ENCODE measurements around the gene VPS37C. TPM values are rescaled to one million over a fixed set of nuclear protein-coding genes. Genes with fewer than 3 reads are reported as not detected.

The VPS37C gene
- total RNA-seq, 1 donor from 2014 or later, result 11.6 TPM

DNA sequence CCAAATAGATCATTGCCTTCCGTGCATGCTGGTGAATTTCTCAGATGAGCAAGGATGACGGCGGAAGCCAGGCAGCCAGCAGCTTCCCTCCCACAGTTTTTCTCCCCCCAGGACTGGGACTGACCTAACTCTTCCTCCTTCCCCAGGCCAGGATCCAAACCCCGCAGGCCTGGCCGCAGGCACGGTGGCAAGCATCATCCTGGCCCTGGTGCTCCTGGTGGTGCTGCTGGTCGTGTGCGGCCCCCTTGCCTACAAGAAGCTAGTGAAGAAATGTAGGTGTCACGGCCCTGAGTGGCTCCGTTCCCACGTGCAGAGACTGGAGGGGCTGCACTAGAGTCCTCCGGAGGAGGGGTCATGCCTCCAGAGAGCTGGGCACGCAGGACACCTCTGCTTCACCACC, 38.5 kb downstream of the VPS37C start:
- H3K27me3 Mint-ChIP-seq (ENCODE audit: insufficient read depth), result no peaks in the 10 kb centered on the region
- H3K36me3 Mint-ChIP-seq (ENCODE audit: low read depth), result peaks cover 79% of the 10 kb centered on the region
- no peak overlapping the region for H3K4me3 Mint-ChIP-seq
- no peaks in the 10 kb centered on the region for H3K9me3 Mint-ChIP-seq
- peaks cover 38% of the 10 kb centered on the region for H3K4me1 Mint-ChIP-seq (ENCODE audit: low read depth)
- no peak for DNase-seq (ENCODE audit: low spot score)
- intact Hi-C loops (cut with micrococcal nuclease), result no loop called here
- peak overlapping the region; percentile 45 for H3K27ac Mint-ChIP-seq

DNA sequence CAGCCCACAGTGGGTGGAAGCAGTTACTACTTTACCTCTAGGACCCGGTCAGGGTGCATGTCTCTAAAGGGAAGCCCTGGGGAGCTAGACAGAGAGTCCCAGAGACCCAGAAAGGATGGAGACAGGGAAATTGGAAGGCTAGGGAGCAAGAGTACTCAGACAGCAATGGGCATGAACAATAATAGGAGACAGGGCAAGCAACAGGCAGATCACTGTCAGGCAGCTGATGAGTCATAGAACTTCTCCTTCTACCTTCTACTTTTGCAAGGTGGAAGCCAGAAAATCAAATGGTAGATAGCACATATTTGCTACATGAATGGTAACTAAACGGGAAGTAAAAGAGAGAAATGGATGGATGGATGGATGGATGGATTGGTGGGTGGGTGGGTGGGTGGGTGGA, 39.3 kb downstream of the VPS37C start:
- H3K4me3 Mint-ChIP-seq, result no peak overlapping the region
- no peaks in the 10 kb centered on the region for H3K27me3 Mint-ChIP-seq (ENCODE audit: insufficient read depth)
- peaks cover 74% of the 10 kb centered on the region for H3K36me3 Mint-ChIP-seq (ENCODE audit: low read depth)
- H3K4me1 Mint-ChIP-seq (ENCODE audit: low read depth), result peaks cover 42% of the 10 kb centered on the region
- peak overlapping the region; percentile 82 for H3K27ac Mint-ChIP-seq
- no peak for DNase-seq (ENCODE audit: low spot score)
- no peaks in the 10 kb centered on the region for H3K9me3 Mint-ChIP-seq
- intact Hi-C loops (cut with micrococcal nuclease), result no loop called here

DNA sequence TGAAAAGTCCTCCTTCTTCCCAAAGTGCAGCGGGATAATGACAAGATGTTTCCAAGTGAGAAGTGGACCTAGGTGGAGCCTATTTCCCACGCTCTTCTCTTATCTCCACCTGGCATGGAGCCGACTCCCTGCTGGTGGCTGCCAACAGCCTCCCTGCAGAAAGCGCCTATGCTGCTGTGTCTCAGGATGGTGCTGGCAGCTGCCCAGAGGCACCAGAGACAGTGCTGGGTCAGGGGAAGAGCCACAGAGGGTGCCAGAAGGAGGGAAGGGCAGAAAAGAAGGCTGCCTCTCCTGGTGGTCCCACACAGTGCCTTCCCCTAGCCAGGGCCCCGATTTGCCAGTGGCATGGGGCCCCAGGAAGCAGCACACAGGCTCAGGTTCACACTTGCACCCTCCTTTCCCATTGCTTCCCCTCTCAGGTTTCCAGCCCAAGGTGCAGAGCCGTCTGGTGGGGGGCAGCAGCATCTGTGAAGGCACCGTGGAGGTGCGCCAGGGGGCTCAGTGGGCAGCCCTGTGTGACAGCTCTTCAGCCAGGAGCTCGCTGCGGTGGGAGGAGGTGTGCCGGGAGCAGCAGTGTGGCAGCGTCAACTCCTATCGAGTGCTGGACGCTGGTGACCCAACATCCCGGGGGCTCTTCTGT, 39.9 kb downstream of the VPS37C start:
- Mint-ChIP-seq H3K4me3 (no peak overlapping the region), H3K27ac (peak overlapping the region; percentile 57), H3K4me1 (ENCODE audit: low read depth) (peaks cover 48% of the 10 kb centered on the region), H3K36me3 (ENCODE audit: low read depth) (peaks cover 74% of the 10 kb centered on the region), H3K27me3 (ENCODE audit: insufficient read depth) (no peaks in the 10 kb centered on the region), H3K9me3 (peaks cover 6% of the 10 kb centered on the region)
- intact Hi-C loops (cut with micrococcal nuclease), result no loop called here
- no peak for DNase-seq (ENCODE audit: low spot score)

DNA sequence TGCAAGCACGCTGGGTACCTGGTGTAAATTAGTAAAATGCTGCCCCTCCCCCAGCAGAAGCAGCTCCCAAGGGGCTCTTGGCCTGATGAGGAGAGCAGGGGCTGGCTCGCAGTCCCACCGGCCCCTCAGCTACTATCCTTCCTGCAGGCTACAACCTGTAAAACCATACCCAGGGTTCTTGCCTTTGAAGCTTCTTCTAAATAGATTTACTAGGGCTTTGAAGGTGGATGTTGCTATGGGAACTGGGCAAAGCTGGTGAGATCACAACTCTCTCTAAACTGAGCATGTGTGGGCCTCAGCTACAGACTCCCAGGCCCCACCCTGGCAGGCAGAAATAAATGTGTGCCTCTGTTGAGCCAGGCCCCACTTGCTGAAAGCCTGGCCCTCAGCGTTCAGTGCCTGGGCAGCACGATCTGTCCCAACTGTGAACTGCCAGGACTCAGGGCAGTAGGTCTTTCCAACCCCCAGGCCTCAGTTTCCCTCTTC, 40.5 kb downstream of the VPS37C start:
- Mint-ChIP-seq H3K4me1 (ENCODE audit: low read depth) (peaks cover 54% of the 10 kb centered on the region), H3K27ac (peak overlapping the region; percentile 57), H3K36me3 (ENCODE audit: low read depth) (peaks cover 75% of the 10 kb centered on the region), H3K9me3 (peaks cover 6% of the 10 kb centered on the region), H3K4me3 (peak overlapping the region; percentile 17), H3K27me3 (ENCODE audit: insufficient read depth) (no peaks in the 10 kb centered on the region)
- intact Hi-C loops (cut with micrococcal nuclease), result loop anchor here (1.0 kb wide), 1 partner anchor 9 kb away; no protein-coding TSS in a partner anchor
- DNase-seq (ENCODE audit: low spot score), result no peak

DNA sequence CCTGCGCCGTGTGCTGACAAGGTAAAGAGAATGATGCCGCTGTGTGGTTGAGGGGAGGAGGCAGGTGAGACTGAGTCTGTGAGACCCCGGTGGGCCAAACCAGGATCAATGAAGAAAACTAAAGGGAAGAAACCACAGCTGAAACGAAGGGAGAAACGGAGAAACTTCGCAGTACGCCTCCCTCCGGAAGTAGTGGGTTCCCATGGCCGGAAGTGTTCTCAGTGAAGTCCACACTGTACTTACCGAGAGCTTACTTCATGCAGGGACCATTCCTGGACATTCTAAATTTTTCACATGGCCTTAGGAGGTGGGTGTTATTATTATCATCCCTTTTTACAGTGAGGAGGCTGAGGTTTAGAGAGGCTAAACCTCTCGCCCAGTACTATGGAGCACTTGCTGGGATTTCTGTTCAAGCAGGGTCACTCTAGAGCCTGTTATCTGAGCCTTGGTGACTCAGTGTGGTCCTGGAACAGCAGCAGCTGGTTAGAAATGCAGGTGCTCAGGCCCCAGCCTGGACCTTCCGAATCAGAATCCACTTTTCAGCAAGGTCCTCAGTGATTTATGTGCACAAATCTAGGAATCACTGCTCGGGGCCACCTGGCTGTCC, 41.0 kb downstream of the VPS37C start:
- H3K27ac Mint-ChIP-seq, result peak overlapping the region; percentile 63
- no peak for DNase-seq (ENCODE audit: low spot score)
- H3K36me3 Mint-ChIP-seq (ENCODE audit: low read depth), result peaks cover 79% of the 10 kb centered on the region
- H3K4me3 Mint-ChIP-seq, result peak overlapping the region; percentile 66
- intact Hi-C loops (cut with micrococcal nuclease), result loop anchor here (1.0 kb wide), 1 partner anchor 9 kb away; no protein-coding TSS in a partner anchor
- peaks cover 59% of the 10 kb centered on the region for H3K4me1 Mint-ChIP-seq (ENCODE audit: low read depth)
- H3K9me3 Mint-ChIP-seq, result peaks cover 6% of the 10 kb centered on the region
- no peaks in the 10 kb centered on the region for H3K27me3 Mint-ChIP-seq (ENCODE audit: insufficient read depth)

DNA sequence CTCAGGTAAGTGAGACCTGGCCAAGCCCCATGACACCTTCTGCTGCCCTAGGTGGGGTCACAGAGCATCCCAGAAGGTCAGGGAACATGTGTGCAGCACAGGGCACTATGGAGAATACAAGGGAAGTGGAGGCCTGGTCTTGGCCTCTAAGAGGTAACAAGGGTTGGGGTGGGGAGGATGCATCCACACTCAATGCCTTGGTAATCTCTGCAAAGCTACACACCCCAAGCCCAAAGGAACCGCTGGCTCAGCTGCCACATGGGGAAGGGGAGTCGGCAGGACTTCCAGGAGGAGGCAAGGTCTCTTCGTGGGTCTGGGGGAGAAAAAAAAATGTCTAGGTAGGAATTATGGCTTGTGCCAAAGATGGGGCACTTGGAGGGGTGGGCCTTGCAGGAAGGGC, 41.7 kb downstream of the VPS37C start:
- Mint-ChIP-seq H3K27me3 (ENCODE audit: insufficient read depth) (no peaks in the 10 kb centered on the region), H3K4me3 (peak overlapping the region; percentile 66), H3K9me3 (peaks cover 6% of the 10 kb centered on the region), H3K27ac (peak overlapping the region; percentile 66), H3K36me3 (ENCODE audit: low read depth) (peaks cover 82% of the 10 kb centered on the region), H3K4me1 (ENCODE audit: low read depth) (peaks cover 65% of the 10 kb centered on the region)
- no peak for DNase-seq (ENCODE audit: low spot score)
- intact Hi-C loops (cut with micrococcal nuclease), result loop anchor here (5.0 kb wide), 1 partner anchor 207 kb away; the partner anchor contains the start of gene TMEM109

DNA sequence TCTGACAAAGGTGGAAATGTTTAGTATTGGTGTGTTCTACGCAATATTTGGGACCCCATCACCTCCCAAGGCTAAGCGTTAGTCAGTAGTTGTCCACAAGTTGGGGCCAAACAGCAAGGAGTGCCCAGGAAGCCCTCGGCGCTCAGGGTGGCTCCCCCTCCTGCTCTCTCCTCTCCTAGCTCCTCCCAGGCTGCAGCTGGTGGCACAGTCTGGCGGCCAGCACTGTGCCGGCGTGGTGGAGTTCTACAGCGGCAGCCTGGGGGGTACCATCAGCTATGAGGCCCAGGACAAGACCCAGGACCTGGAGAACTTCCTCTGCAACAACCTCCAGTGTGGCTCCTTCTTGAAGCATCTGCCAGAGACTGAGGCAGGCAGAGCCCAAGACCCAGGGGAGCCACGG, 42.2 kb downstream of the VPS37C start:
- no peaks in the 10 kb centered on the region for H3K27me3 Mint-ChIP-seq (ENCODE audit: insufficient read depth)
- DNase-seq (ENCODE audit: low spot score), result no peak
- peaks cover 79% of the 10 kb centered on the region for H3K36me3 Mint-ChIP-seq (ENCODE audit: low read depth)
- intact Hi-C loops (cut with micrococcal nuclease), result loop anchor here (5.0 kb wide), 1 partner anchor 207 kb away; the partner anchor contains the start of gene TMEM109
- peak overlapping the region; percentile 66 for H3K27ac Mint-ChIP-seq
- H3K4me3 Mint-ChIP-seq, result no peak overlapping the region
- peaks cover 6% of the 10 kb centered on the region for H3K9me3 Mint-ChIP-seq
- H3K4me1 Mint-ChIP-seq (ENCODE audit: low read depth), result peaks cover 70% of the 10 kb centered on the region

DNA sequence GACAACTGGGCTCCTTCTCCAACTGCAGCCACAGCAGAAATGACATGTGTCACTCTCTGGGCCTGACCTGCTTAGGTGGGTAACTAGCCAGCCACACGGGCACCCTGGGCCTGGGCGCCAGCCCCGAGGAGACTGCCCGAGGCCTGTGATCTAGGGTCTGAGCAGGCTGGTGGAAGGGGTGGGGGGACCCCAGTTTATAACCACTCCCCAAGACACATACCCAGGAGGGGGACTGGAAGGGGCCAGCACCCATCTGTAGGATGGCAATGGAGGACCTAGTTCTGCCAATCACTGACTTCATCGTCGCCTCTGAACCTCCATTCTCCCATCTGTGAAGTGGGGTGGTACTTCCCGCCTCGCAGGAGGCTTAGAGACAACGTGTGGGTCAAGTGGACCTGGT, 42.8 kb downstream of the VPS37C start:
- Mint-ChIP-seq H3K4me3 (no peak overlapping the region), H3K36me3 (ENCODE audit: low read depth) (peaks cover 80% of the 10 kb centered on the region), H3K4me1 (ENCODE audit: low read depth) (peaks cover 76% of the 10 kb centered on the region)

DNA sequence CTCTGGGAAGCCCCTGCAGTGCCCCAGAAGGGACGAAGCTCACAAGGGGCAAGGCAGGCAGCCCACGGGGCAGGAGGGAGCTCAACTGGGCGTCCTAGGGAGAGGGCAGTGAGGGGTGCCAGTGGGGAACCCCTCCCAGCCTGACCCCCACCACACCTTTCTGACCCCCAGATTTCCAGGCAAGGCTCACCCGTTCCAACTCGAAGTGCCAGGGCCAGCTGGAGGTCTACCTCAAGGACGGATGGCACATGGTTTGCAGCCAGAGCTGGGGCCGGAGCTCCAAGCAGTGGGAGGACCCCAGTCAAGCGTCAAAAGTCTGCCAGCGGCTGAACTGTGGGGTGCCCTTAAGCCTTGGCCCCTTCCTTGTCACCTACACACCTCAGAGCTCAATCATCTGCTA, 43.2 kb downstream of the VPS37C start:
- Mint-ChIP-seq H3K27ac (peak overlapping the region; percentile 41), H3K36me3 (ENCODE audit: low read depth) (peaks cover 79% of the 10 kb centered on the region)

More for the DNA sequence above, 42.8 kb downstream of the VPS37C start:
- Mint-ChIP-seq H3K27me3 (ENCODE audit: insufficient read depth) (no peaks in the 10 kb centered on the region), H3K27ac (peak overlapping the region; percentile 41), H3K9me3 (peaks cover 6% of the 10 kb centered on the region)
- DNase-seq (ENCODE audit: low spot score), result no peak
- intact Hi-C loops (cut with micrococcal nuclease), result loop anchor here (5.0 kb wide), 1 partner anchor 206 kb away; the partner anchor contains the start of gene TMEM109

DNA sequence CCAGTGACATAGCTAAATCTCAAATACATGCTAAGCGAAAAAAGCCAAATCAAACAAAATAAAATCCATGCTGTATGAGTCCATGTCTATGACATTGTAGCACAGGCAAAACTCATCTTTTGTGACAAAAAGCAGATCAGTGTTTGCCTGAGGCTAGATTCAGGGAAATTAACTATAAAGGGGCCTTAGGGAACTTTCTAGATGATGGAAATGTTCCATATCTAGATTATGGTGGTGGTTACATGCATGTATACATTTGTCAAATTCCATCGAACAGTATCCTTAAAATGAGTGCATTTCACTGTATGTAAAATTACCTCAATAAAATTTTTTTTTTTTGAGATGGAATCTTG, 44.1 kb downstream of the VPS37C start:
- peaks cover 6% of the 10 kb centered on the region for H3K9me3 Mint-ChIP-seq
- intact Hi-C loops (cut with micrococcal nuclease), result loop anchor here (1.0 to 5.0 kb wide), 5 partner anchors 26 to 205 kb away; partner anchors contain the start of gene TMEM109
- H3K27me3 Mint-ChIP-seq (ENCODE audit: insufficient read depth), result no peaks in the 10 kb centered on the region
- H3K36me3 Mint-ChIP-seq (ENCODE audit: low read depth), result peaks cover 76% of the 10 kb centered on the region
- H3K4me3 Mint-ChIP-seq, result peak overlapping the region; percentile 48
- no peak for DNase-seq (ENCODE audit: low spot score)
- peak overlapping the region; percentile 98 for H3K27ac Mint-ChIP-seq
- H3K4me1 Mint-ChIP-seq (ENCODE audit: low read depth), result peaks cover 87% of the 10 kb centered on the region

More for the DNA sequence above, 43.2 kb downstream of the VPS37C start:
- no peak for DNase-seq (ENCODE audit: low spot score)
- no peaks in the 10 kb centered on the region for H3K27me3 Mint-ChIP-seq (ENCODE audit: insufficient read depth)
- intact Hi-C loops (cut with micrococcal nuclease), result loop anchor here (5.0 kb wide), 1 partner anchor 206 kb away; the partner anchor contains the start of gene TMEM109
- no peak overlapping the region for H3K4me3 Mint-ChIP-seq
- H3K4me1 Mint-ChIP-seq (ENCODE audit: low read depth), result peaks cover 80% of the 10 kb centered on the region
- H3K9me3 Mint-ChIP-seq, result peaks cover 6% of the 10 kb centered on the region

DNA sequence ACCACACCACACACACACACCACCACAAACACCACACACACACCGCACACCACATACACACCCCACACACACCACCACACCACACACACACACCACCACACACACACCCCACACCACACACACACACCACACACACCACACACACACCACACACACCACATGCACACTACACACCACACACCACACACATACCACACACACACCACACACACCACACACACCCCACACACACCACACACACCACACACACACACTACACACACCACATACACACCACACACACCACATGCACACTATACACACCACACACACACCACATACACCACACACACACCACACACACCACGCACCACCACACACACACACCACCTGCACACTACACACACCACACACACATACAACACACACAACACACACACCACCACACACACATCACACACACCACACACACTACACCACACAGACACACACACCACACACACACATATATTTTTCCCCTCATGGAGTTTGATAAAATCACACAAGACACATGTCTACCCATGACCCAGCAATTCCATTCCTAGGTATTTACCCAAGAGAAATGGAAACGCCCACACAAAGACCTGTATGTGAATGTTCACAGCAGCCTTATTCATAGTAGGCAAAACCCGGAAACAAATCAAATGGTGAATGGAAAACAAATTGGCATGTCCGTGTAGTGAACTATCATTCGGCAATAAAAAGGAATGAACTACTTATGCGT, 44.6 kb downstream of the VPS37C start:
- peaks cover 87% of the 10 kb centered on the region for H3K4me1 Mint-ChIP-seq (ENCODE audit: low read depth)
- peaks cover 6% of the 10 kb centered on the region for H3K9me3 Mint-ChIP-seq
- peak overlapping the region; percentile 98 for H3K27ac Mint-ChIP-seq
- peak overlapping the region; percentile 48 for H3K4me3 Mint-ChIP-seq
- DNase-seq (ENCODE audit: low spot score), result no peak
- peaks cover 76% of the 10 kb centered on the region for H3K36me3 Mint-ChIP-seq (ENCODE audit: low read depth)
- intact Hi-C loops (cut with micrococcal nuclease), result loop anchor here (1.0 to 5.0 kb wide), 5 partner anchors 25 to 204 kb away; partner anchors contain the start of gene TMEM109
- H3K27me3 Mint-ChIP-seq (ENCODE audit: insufficient read depth), result no peaks in the 10 kb centered on the region

DNA sequence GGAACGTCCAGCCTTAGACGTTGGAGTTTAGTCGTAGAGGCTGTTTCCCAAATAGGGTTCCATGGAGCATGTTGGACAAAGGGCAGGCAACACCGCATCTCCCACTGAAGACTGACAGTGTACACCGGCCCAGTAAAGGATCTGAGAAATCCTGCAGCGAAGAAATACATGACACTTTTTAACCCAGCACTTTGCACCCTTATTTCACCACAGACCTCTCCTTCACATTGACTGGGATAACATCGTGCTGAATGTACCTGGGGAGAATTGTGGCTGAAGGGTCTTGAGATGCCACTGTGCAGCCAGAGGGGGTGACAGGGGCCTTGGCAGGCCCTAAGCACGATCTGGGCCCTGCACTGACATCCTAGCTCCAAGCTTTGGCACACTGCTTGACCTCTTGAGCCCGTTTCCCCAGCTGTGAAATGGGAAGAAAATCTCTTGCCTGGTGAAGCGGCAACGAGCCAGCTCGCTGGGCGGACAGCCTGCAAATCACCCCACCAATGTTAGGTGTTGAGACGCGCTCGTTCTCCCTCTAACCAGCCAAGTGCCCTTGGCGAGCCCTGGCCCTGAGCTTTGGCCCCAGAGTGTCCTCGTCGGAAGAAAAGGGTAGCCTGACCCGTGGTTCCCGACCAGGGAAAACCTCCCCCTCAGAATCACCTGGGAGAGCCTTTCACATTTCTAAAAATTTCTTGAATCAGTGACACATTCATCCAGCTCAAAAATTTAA, 45.6 kb downstream of the VPS37C start:
- peaks cover 88% of the 10 kb centered on the region for H3K4me1 Mint-ChIP-seq (ENCODE audit: low read depth)
- no peak for DNase-seq (ENCODE audit: low spot score)
- no peak overlapping the region for H3K4me3 Mint-ChIP-seq
- no peaks in the 10 kb centered on the region for H3K27me3 Mint-ChIP-seq (ENCODE audit: insufficient read depth)
- peak overlapping the region; percentile 98 for H3K27ac Mint-ChIP-seq
- H3K9me3 Mint-ChIP-seq, result peaks cover 6% of the 10 kb centered on the region
- H3K36me3 Mint-ChIP-seq (ENCODE audit: low read depth), result peaks cover 73% of the 10 kb centered on the region
- intact Hi-C loops (cut with micrococcal nuclease), result loop anchor here (5.0 kb wide), 1 partner anchor 203 kb away; the partner anchor contains the start of gene TMEM109
